GM19023 (cell line): Measurements from ENCODE around the gene ZNF618.

Experiments
- ATAC-seq: cut with Tn5 transposase; IDR thresholded peaks from one replicate; pipeline ENCODE4 v1.9.1; 2021; ENCODE audit warnings: mild to moderate bottlenecking, moderate library complexity; ENCODE audit not compliant: unreplicated experiment

The ZNF618 gene

GRCh38 chr9:113885183-113886025 lies 9.3 kb downstream of the ZNF618 start:
- ATAC-seq, result no peak

- no peak for ATAC-seq
Measured at GRCh38 chr9:113886026-113886369, 9.9 kb downstream of the ZNF618 start.

- ATAC-seq, result no peak
Measured at GRCh38 chr9:113886466-113886865, 10.4 kb downstream of the ZNF618 start.

- ATAC-seq, result no peak
Measured at GRCh38 chr9:113886933-113887332, 10.8 kb downstream of the ZNF618 start.

GRCh38 chr9:113887436-113887835 lies 11.3 kb downstream of the ZNF618 start:
- no peak for ATAC-seq

GRCh38 chr9:113888336-113888735 lies 12.2 kb downstream of the ZNF618 start:
- no peak for ATAC-seq

GRCh38 chr9:113888976-113889375 lies 12.9 kb downstream of the ZNF618 start:
- ATAC-seq, result no peak

GRCh38 chr9:113890704-113891103 lies 14.6 kb downstream of the ZNF618 start:
- no peak for ATAC-seq

GRCh38 chr9:113892861-113893491 lies 16.9 kb downstream of the ZNF618 start:
- ATAC-seq, result no peak

- ATAC-seq, result no peak
Measured at GRCh38 chr9:113894166-113894565, 18.1 kb downstream of the ZNF618 start.

- ATAC-seq, result no peak
Measured at GRCh38 chr9:113895526-113895925, 19.4 kb downstream of the ZNF618 start.

- no peak for ATAC-seq
Measured at GRCh38 chr9:113896713-113897112, 20.6 kb downstream of the ZNF618 start.

GRCh38 chr9:113898151-113898550 lies 22.0 kb downstream of the ZNF618 start:
- no peak for ATAC-seq

GRCh38 chr9:113898596-113898995 lies 22.5 kb downstream of the ZNF618 start:
- ATAC-seq, result no peak

- no peak for ATAC-seq
Measured at GRCh38 chr9:113899205-113899604, 23.1 kb downstream of the ZNF618 start.

- no peak for ATAC-seq
Measured at GRCh38 chr9:113901221-113901688, 25.1 kb downstream of the ZNF618 start.

- no peak for ATAC-seq
Measured at GRCh38 chr9:113903514-113904077, 27.5 kb downstream of the ZNF618 start.

- no peak for ATAC-seq
Measured at GRCh38 chr9:113906411-113907110, 30.5 kb downstream of the ZNF618 start.

GRCh38 chr9:113907282-113907681 lies 31.2 kb downstream of the ZNF618 start:
- no peak for ATAC-seq

- no peak for ATAC-seq
Measured at GRCh38 chr9:113909421-113909820, 33.3 kb downstream of the ZNF618 start.

- no peak for ATAC-seq
Measured at GRCh38 chr9:113910036-113910639, 34.0 kb downstream of the ZNF618 start.
